MM.1S (cell line): ENCODE measurements around the gene RAB34.

Experiments
- DNase-seq: peaks from one replicate; pipeline ENCODE4 v3.0.0-alpha.2; 2015
- H2AFZ ChIP-seq: fragments of 300-600 bp; sonication (generic); 2 replicates; pipeline ENCODE4 v1.6.0; 2016; ENCODE audit warnings: antibody characterized with exemption, low read length
- H3F3A ChIP-seq: fragments of 300-600 bp; sonication (generic); 2 replicates; pipeline ENCODE4 v1.6.1; 2016; ENCODE audit warnings: mild to moderate bottlenecking, antibody characterized with exemption, low read length, moderate library complexity, mixed read lengths; ENCODE audit not compliant: insufficient read depth
- H3K27ac ChIP-seq: fragments of 300-600 bp; sonication (generic); 2 replicates; pipeline ENCODE4 v1.5.1; 2016; ENCODE audit warnings: mild to moderate bottlenecking, low read length
- H3K27me3 ChIP-seq: fragments of 300-600 bp; sonication (generic); replicated peaks from 2 replicates; pipeline ENCODE4 v1.6.0; 2016; ENCODE audit warnings: low read length; ENCODE audit not compliant: insufficient read depth
- H3K36me3 ChIP-seq: fragments of 300-600 bp; sonication (generic); replicated peaks from 2 replicates; pipeline ENCODE4 v1.6.1; 2016; ENCODE audit warnings: mild to moderate bottlenecking, low read length, mixed read lengths; ENCODE audit not compliant: insufficient read depth
- H3K4me1 ChIP-seq: fragments of 300-600 bp; sonication (generic); 2 replicates; pipeline ENCODE4 v1.6.1; 2016; ENCODE audit warnings: low read length, mixed read lengths
- H3K4me2 ChIP-seq: fragments of 300-600 bp; sonication (generic); 2 replicates; pipeline ENCODE4 v1.6.0; 2016; ENCODE audit warnings: low read depth, low read length
- H3K4me3 ChIP-seq: fragments of 300-600 bp; sonication (generic); 2 replicates; pipeline ENCODE4 v1.5.1; 2016; ENCODE audit warnings: low read length, mixed read lengths
- H3K79me2 ChIP-seq: fragments of 300-600 bp; sonication (generic); 2 replicates; pipeline ENCODE4 v1.6.1; 2016; ENCODE audit warnings: mixed run types, low read length, mixed read lengths
- H3K9ac ChIP-seq: fragments of 300-600 bp; sonication (generic); 2 replicates; pipeline ENCODE4 v1.6.1; 2016; ENCODE audit warnings: low read length, mixed read lengths
- H3K9me2 ChIP-seq: fragments of 300-600 bp; sonication (generic); replicated peaks from 2 replicates; pipeline ENCODE4 v1.6.1; 2016; ENCODE audit warnings: mild to moderate bottlenecking, low read length, mixed read lengths; ENCODE audit not compliant: insufficient read depth
- H3K9me3 ChIP-seq: fragments of 300-600 bp; sonication (generic); replicated peaks from 2 replicates; pipeline ENCODE4 v1.6.1; 2016; ENCODE audit warnings: mild to moderate bottlenecking, low read length, mixed read lengths; ENCODE audit not compliant: insufficient read depth
- H4K20me1 ChIP-seq: fragments of 300-600 bp; sonication (generic); 2 replicates; pipeline ENCODE4 v1.6.1; 2016; ENCODE audit warnings: mild to moderate bottlenecking, low read length, moderate library complexity, mixed read lengths; ENCODE audit not compliant: insufficient read depth
- CTCF ChIP-seq: fragments of 300-600 bp; sonication (generic); IDR thresholded peaks from 2 replicates; pipeline ENCODE4 v1.5.1; 2016; ENCODE audit warnings: antibody characterized with exemption, low read length, mixed read lengths
- EZH2 ChIP-seq: fragments of 300-600 bp; sonication (generic); optimal IDR thresholded peaks from 2 replicates; pipeline ENCODE3; 2017; ENCODE audit warnings: low read depth, mild to moderate bottlenecking, antibody characterized with exemption, low read length, mixed read lengths
- EZH2phosphoT487 ChIP-seq: fragments of 300-600 bp; sonication (generic); IDR thresholded peaks from 2 replicates; pipeline ENCODE4 v1.6.1; 2018; ENCODE audit warnings: antibody characterized with exemption, low read length

RAB34 gene

GRCh38 chr17:28688481-28688880 is 29.2 kb downstream of the RAB34 start:
- Histone ChIP-seq H3K79me2 (no peaks in the 10 kb centered on the region), H3K4me1 (no peaks in the 10 kb centered on the region), H2AFZ (no peak overlapping the region), H3K4me3 (no peak overlapping the region), H4K20me1 (no peaks in the 10 kb centered on the region), H3K9ac (no peak overlapping the region), H3F3A (no peaks in the 10 kb centered on the region), H3K9me3 (no peaks in the 10 kb centered on the region), H3K27ac (no peak overlapping the region), H3K4me2 (no peak overlapping the region), H3K27me3 (no peaks in the 10 kb centered on the region), H3K36me3 (peaks cover 31% of the 10 kb centered on the region), H3K9me2 (no peaks in the 10 kb centered on the region)
- TF ChIP-seq EZH2 (no peak), CTCF (no peak), EZH2phosphoT487 (no peak)
- DNase-seq = no peak

- H3K9me2 ChIP-seq = no peaks in the 10 kb centered on the region
- H3K36me3 ChIP-seq = peaks cover 34% of the 10 kb centered on the region
- H3K9me3 ChIP-seq = no peaks in the 10 kb centered on the region
Observed at GRCh38 chr17:28686296-28686695, 31.4 kb downstream of the RAB34 start.

GRCh38 chr17:28685366-28685765 is 32.3 kb downstream of the RAB34 start:
- Histone ChIP-seq H3K4me2 (no peak overlapping the region), H4K20me1 (no peaks in the 10 kb centered on the region), H3K4me1 (no peaks in the 10 kb centered on the region), H3K79me2 (no peaks in the 10 kb centered on the region), H2AFZ (no peak overlapping the region), H3K4me3 (no peak overlapping the region), H3K9me2 (no peaks in the 10 kb centered on the region), H3K36me3 (peaks cover 33% of the 10 kb centered on the region), H3K27ac (no peak overlapping the region), H3F3A (no peaks in the 10 kb centered on the region), H3K9me3 (no peaks in the 10 kb centered on the region), H3K27me3 (no peaks in the 10 kb centered on the region), H3K9ac (no peak overlapping the region)
- no peak for TF ChIP-seq EZH2phosphoT487
- no peak for TF ChIP-seq CTCF
- no peak for TF ChIP-seq EZH2
- DNase-seq = no peak

More at GRCh38 chr17:28686296-28686695, 31.4 kb downstream of the RAB34 start:
- Histone ChIP-seq H3K4me3 (no peak overlapping the region), H3K27ac (no peak overlapping the region), H3K79me2 (no peaks in the 10 kb centered on the region), H4K20me1 (no peaks in the 10 kb centered on the region), H3K27me3 (no peaks in the 10 kb centered on the region), H3F3A (no peaks in the 10 kb centered on the region), H3K4me2 (no peak overlapping the region), H3K4me1 (no peaks in the 10 kb centered on the region), H2AFZ (no peak overlapping the region), H3K9ac (no peak overlapping the region)
- TF ChIP-seq CTCF (no peak), EZH2phosphoT487 (no peak), EZH2 (no peak)
- no peak for DNase-seq
